ENCODE data around the gene CADPS2.

DNA sequence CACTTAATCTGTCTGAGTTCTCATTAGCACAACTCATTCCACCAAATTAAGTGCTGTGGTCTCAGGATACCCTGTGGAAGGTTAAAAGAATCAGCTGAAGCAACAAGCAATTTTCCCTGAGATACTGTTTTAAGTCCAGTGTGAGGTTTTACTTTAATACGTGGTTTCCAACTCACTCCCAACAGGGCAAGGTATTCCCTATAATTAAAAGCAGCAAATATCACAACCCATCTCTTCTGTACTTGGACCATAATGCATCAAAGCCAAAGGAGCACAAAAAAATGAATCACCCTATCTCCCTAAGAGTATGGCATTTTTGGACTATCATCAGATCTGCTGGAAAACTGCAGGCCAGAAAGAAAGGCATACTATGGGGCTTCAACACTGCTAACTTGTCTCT is 4.9 kb downstream of the CADPS2 start:
- TF ChIP-seq POLR2A (IDR thresholded peaks at IDR 0.05; ENCODE audit: low read depth, low read length) = no peak
- TF ChIP-seq SPI1 (IDR thresholded peaks at IDR 0.05; ENCODE audit: low read depth, low read length) = no peak
- no peak for TF ChIP-seq POLR2AphosphoS5 (IDR thresholded peaks at IDR 0.05; ENCODE audit: low read depth, low read length)
- no peak for TF ChIP-seq PAX5 (IDR thresholded peaks at IDR 0.05; ENCODE audit: insufficient read depth, low read length, severe bottlenecking)
